MM.1S (cell line): ENCODE results near the gene ZNHIT1.

Source experiments
- DNase-seq: peaks from one replicate; pipeline ENCODE4 v3.0.0-alpha.2; 2015
- H2AFZ ChIP-seq: fragments of 300-600 bp; sonication (generic); 2 replicates; pipeline ENCODE4 v1.6.0; 2016; ENCODE audit warnings: antibody characterized with exemption, low read length
- H3F3A ChIP-seq: fragments of 300-600 bp; sonication (generic); 2 replicates; pipeline ENCODE4 v1.6.1; 2016; ENCODE audit warnings: mild to moderate bottlenecking, antibody characterized with exemption, low read length, moderate library complexity, mixed read lengths; ENCODE audit not compliant: insufficient read depth
- H3K27ac ChIP-seq: fragments of 300-600 bp; sonication (generic); 2 replicates; pipeline ENCODE4 v1.5.1; 2016; ENCODE audit warnings: mild to moderate bottlenecking, low read length
- H3K27me3 ChIP-seq: fragments of 300-600 bp; sonication (generic); replicated peaks from 2 replicates; pipeline ENCODE4 v1.6.0; 2016; ENCODE audit warnings: low read length; ENCODE audit not compliant: insufficient read depth
- H3K36me3 ChIP-seq: fragments of 300-600 bp; sonication (generic); replicated peaks from 2 replicates; pipeline ENCODE4 v1.6.1; 2016; ENCODE audit warnings: mild to moderate bottlenecking, low read length, mixed read lengths; ENCODE audit not compliant: insufficient read depth
- H3K4me1 ChIP-seq: fragments of 300-600 bp; sonication (generic); 2 replicates; pipeline ENCODE4 v1.6.1; 2016; ENCODE audit warnings: low read length, mixed read lengths
- H3K4me2 ChIP-seq: fragments of 300-600 bp; sonication (generic); 2 replicates; pipeline ENCODE4 v1.6.0; 2016; ENCODE audit warnings: low read depth, low read length
- H3K4me3 ChIP-seq: fragments of 300-600 bp; sonication (generic); 2 replicates; pipeline ENCODE4 v1.5.1; 2016; ENCODE audit warnings: low read length, mixed read lengths
- H3K79me2 ChIP-seq: fragments of 300-600 bp; sonication (generic); 2 replicates; pipeline ENCODE4 v1.6.1; 2016; ENCODE audit warnings: mixed run types, low read length, mixed read lengths
- H3K9ac ChIP-seq: fragments of 300-600 bp; sonication (generic); 2 replicates; pipeline ENCODE4 v1.6.1; 2016; ENCODE audit warnings: low read length, mixed read lengths
- H3K9me2 ChIP-seq: fragments of 300-600 bp; sonication (generic); replicated peaks from 2 replicates; pipeline ENCODE4 v1.6.1; 2016; ENCODE audit warnings: mild to moderate bottlenecking, low read length, mixed read lengths; ENCODE audit not compliant: insufficient read depth
- H3K9me3 ChIP-seq: fragments of 300-600 bp; sonication (generic); replicated peaks from 2 replicates; pipeline ENCODE4 v1.6.1; 2016; ENCODE audit warnings: mild to moderate bottlenecking, low read length, mixed read lengths; ENCODE audit not compliant: insufficient read depth
- H4K20me1 ChIP-seq: fragments of 300-600 bp; sonication (generic); 2 replicates; pipeline ENCODE4 v1.6.1; 2016; ENCODE audit warnings: mild to moderate bottlenecking, low read length, moderate library complexity, mixed read lengths; ENCODE audit not compliant: insufficient read depth
- CTCF ChIP-seq: fragments of 300-600 bp; sonication (generic); IDR thresholded peaks from 2 replicates; pipeline ENCODE4 v1.5.1; 2016; ENCODE audit warnings: antibody characterized with exemption, low read length, mixed read lengths
- EZH2 ChIP-seq: fragments of 300-600 bp; sonication (generic); optimal IDR thresholded peaks from 2 replicates; pipeline ENCODE3; 2017; ENCODE audit warnings: low read depth, mild to moderate bottlenecking, antibody characterized with exemption, low read length, mixed read lengths
- EZH2phosphoT487 ChIP-seq: fragments of 300-600 bp; sonication (generic); IDR thresholded peaks from 2 replicates; pipeline ENCODE4 v1.6.1; 2018; ENCODE audit warnings: antibody characterized with exemption, low read length

The ZNHIT1 gene

GRCh38 chr7:101240226-101241014, 22.5 kb downstream of the ZNHIT1 start:
- Histone ChIP-seq H3K9ac (no peak overlapping the region), H3K9me3 (no peaks in the 10 kb centered on the region), H3K27me3 (no peaks in the 10 kb centered on the region), H3K4me1 (peaks cover 5% of the 10 kb centered on the region; the same call in 1 of the 2 replicates), H3K27ac (no peak overlapping the region), H3K79me2 (peaks cover 27% of the 10 kb centered on the region), H4K20me1 (no peaks in the 10 kb centered on the region), H3K9me2 (no peaks in the 10 kb centered on the region), H3K4me3 (no peak overlapping the region), H3K36me3 (no peaks in the 10 kb centered on the region), H3F3A (no peaks in the 10 kb centered on the region), H3K4me2 (no peak overlapping the region), H2AFZ (no peak overlapping the region)
- DNase-seq = no peak
- TF ChIP-seq CTCF = no peak
- no peak for TF ChIP-seq EZH2
- TF ChIP-seq EZH2phosphoT487 = no peak

GRCh38 chr7:101241015-101241363, 23.0 kb downstream of the ZNHIT1 start:
- no peak for DNase-seq
- peaks cover 5% of the 10 kb centered on the region; the same call in 1 of the 2 replicates for H3K4me1 ChIP-seq
- no peaks in the 10 kb centered on the region for H4K20me1 ChIP-seq
- no peaks in the 10 kb centered on the region for H3K36me3 ChIP-seq
- H2AFZ ChIP-seq = no peak overlapping the region
- H3K4me2 ChIP-seq = no peak overlapping the region
- H3K79me2 ChIP-seq = peaks cover 33% of the 10 kb centered on the region
- H3K9me2 ChIP-seq = no peaks in the 10 kb centered on the region
- H3F3A ChIP-seq = no peaks in the 10 kb centered on the region
- H3K4me3 ChIP-seq = no peak overlapping the region
- H3K9me3 ChIP-seq = no peaks in the 10 kb centered on the region
- TF ChIP-seq EZH2 (no peak), CTCF (no peak), EZH2phosphoT487 (no peak)
- no peaks in the 10 kb centered on the region for H3K27me3 ChIP-seq
- no peak overlapping the region for H3K27ac ChIP-seq
- H3K9ac ChIP-seq = no peak overlapping the region

- H3F3A ChIP-seq = no peaks in the 10 kb centered on the region
- H3K9ac ChIP-seq = no peak overlapping the region
- H3K27ac ChIP-seq = no peak overlapping the region
- no peak for DNase-seq
- no peaks in the 10 kb centered on the region for H3K9me2 ChIP-seq
- no peaks in the 10 kb centered on the region for H3K9me3 ChIP-seq
- no peak overlapping the region for H2AFZ ChIP-seq
- H3K36me3 ChIP-seq = no peaks in the 10 kb centered on the region
- no peaks in the 10 kb centered on the region for H4K20me1 ChIP-seq
- H3K27me3 ChIP-seq = no peaks in the 10 kb centered on the region
- H3K4me1 ChIP-seq = peaks cover 5% of the 10 kb centered on the region; the same call in 1 of the 2 replicates
- H3K4me2 ChIP-seq = no peak overlapping the region
- peaks cover 34% of the 10 kb centered on the region for H3K79me2 ChIP-seq
- no peak for TF ChIP-seq CTCF
- no peak for TF ChIP-seq EZH2
- no peak for TF ChIP-seq EZH2phosphoT487
- H3K4me3 ChIP-seq = no peak overlapping the region
Measured at GRCh38 chr7:101241443-101242349, 23.7 kb downstream of the ZNHIT1 start.
